HL-60/S4 treated with phorbol 12-myristate 13-acetate at 8.2 ng/mL for 4 days and 3 days (cell line): ENCODE results near the gene KIAA1671.

Source experiments
- in situ Hi-C: fragments of 300-500 bp; cut with MboI; formaldehyde crosslinking; loops from 2 replicates; pipeline ENCODE4 v1.15.0; 2022; ENCODE audit warnings: low sequenced_read_pairs

Gene KIAA1671

GRCh38 chr22:25134451-25134850, 181.9 kb downstream of the KIAA1671 start:
- in situ Hi-C loops, result no loop called here

- in situ Hi-C loops, result no loop called here
Observed at GRCh38 chr22:25136953-25137576, 184.5 kb downstream of the KIAA1671 start.

GRCh38 chr22:25137577-25138525, 185.3 kb downstream of the KIAA1671 start:
- in situ Hi-C loops, result no loop called here

DNA sequence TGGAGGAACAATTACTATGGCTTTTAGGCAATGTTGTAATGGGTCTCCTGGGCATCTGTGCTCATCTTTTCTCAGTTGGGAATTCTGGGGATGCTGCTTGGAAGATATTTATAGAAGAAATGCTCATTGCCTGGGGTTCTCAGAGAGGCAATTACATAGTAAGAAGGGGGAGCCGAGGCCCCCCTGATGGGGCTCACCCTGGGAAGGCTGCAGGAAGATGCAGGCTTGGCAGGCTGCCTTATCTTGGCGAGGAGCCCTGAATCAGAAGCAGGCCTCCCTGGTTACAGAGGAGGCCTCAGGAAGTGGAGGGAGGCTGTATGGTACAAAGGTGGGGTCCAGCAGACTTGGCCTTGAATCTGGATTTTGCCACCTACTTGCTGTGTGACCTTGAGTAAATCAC, 186.5 kb downstream of the KIAA1671 start:
- in situ Hi-C loops, result no loop called here

DNA sequence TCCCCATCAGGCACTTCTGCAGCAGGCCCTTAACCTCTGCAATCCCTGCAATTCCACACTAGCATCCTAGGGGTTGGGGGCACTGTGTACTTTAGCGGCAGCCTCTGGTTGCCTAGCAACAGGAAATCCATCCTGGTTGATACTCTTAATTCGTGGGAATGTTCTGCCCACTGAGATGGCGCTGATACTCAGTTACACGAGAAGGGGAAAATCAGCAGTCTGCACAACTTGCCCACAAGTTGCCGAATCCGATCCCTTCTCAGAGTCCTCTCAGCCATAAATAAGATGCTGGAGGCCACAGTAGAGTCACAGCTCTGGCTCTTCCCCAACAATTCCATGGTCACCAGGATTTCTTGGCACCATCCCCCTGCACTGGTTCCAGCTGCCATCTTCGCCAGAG, 189.6 kb downstream of the KIAA1671 start:
- in situ Hi-C loops, result no loop called here

DNA sequence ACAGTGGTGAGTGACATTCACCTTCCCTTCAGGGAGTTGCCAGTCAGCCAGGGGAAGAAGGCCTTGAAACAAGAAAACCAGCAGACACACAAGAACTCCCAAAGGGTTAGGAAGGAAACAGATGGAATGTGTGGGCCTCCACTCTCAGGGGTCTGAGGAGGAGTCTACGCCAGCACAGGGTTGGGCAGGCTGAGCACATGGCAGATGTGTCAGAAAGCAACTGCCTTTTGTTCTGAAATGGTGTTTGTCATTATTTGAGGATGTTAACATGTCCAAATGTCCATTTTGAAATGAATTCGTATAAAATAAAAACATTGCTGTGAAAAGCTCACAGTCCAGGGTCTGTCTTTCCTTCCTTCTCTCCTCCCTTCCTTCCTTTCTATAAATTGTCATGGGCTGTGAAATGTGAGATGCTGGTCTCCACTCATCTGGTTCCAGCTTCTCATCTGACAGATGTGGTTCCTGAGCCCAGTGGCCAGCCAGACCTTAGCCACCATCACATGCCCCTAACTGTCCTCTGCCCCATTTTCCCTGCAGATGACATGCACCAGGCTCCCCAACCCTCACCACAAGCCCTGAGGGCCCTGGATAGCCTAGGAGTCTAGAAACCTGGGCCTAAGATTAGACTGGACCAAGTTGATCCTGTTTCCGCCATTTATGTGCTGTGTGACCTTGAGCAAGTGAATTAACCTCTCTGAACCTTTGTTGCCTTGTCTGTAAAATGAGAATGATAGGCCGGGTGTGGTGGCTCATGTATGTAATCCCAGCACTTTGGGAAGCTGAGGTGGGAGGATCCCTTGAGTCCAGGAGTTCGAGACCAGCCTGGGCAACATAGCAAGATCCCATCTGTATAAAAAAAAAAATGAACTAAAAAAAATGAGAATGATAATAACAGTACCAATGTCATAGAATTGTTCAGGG, 190.9 kb downstream of the KIAA1671 start:
- in situ Hi-C loops, result no loop called here

DNA sequence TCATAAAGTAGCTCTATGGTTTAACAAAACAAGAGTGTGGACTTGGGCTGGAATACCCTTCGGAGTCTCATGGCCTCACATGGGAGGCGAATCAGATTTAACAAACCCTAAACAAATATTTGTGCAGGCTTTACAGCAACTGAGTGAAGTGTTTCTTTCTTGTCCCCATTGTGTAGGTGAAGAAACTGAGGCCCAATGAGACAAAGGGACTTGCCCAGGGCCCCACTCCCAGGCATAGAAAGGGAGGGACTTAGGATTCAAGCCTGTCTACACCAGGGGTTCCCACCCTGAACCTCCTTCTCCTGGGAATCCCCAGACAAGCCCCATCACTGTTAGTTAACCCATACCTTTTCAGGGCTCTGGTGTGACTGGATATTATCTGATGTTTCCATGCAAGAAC, 192.0 kb downstream of the KIAA1671 start:
- in situ Hi-C loops, result no loop called here

- in situ Hi-C loops, result no loop called here
Observed at GRCh38 chr22:25146307-25146706, 193.8 kb downstream of the KIAA1671 start.

- in situ Hi-C loops, result no loop called here
Observed at GRCh38 chr22:25146906-25147641, 194.6 kb downstream of the KIAA1671 start.

GRCh38 chr22:25147642-25147928, 195.1 kb downstream of the KIAA1671 start:
- in situ Hi-C loops, result no loop called here

- in situ Hi-C loops, result no loop called here
Observed at GRCh38 chr22:25148149-25148691, 195.7 kb downstream of the KIAA1671 start.

- in situ Hi-C loops, result no loop called here
Observed at GRCh38 chr22:25149014-25149413, 196.5 kb downstream of the KIAA1671 start.

- in situ Hi-C loops, result no loop called here
Observed at GRCh38 chr22:25153961-25154666, 201.6 kb downstream of the KIAA1671 start.

DNA sequence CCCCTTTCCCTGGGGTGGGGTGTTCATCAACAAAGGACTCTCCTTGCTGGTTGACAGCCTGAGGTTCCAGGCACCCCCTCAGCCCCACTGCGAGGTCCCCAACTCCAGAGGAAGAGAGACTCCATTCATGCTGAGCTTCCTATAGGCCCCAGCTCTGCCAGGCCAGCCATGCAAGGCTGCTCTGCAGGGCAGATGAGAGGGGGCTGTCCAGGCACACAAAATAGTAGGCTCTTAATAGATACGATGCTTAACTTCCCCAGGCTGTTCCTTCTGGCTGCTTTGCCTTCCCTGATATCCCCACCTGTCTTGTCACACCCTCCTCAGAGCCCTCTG, 202.1 kb downstream of the KIAA1671 start:
- in situ Hi-C loops, result no loop called here

GRCh38 chr22:25156736-25157135, 204.2 kb downstream of the KIAA1671 start:
- in situ Hi-C loops, result no loop called here

- in situ Hi-C loops, result no loop called here
Observed at GRCh38 chr22:25159028-25159427, 206.5 kb downstream of the KIAA1671 start.

DNA sequence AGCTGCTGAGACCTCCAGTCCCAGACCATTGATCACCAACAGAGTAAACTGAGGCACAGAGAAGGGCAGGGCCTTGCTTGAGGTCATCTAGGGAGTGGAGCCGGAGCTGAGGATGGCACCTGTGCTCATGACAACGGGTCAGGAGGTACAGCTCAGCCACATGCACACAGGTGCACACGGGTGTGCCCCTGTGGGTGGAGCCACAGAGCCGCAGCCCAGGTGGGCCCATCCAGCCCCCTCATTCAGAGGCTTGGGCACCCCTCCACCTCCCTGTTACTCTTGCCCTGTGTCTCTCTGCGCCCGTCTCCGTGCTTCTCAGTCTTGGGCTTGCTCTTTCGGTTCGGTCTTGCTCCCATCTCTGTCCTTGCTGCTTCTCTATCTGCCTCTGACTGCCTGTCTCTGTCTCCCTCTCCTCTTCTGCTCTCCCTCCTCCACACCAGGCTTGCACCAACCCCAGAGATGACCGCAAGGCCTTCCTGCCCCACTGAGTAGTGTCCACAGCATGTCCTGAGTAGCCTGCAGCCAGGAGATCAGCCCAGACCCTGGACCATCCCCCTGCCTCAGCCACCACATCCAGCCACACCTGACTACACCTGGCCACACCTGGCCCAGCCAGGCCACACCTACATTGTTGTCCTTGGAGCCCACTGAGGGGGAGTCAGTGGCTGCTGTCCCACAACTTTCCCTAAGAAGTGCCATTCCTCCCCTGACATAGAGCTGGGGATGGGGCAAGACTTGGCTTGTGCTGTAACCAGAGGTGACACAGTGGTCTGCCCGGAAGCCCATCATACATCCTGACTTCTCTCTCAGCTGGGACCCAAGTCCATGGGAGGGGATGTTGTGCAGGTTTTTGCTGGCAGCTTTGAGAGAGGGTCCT, 207.8 kb downstream of the KIAA1671 start:
- in situ Hi-C loops, result no loop called here

GRCh38 chr22:25161017-25161915, 208.8 kb downstream of the KIAA1671 start:
- in situ Hi-C loops, result no loop called here
